GM19240 (cell line): ENCODE measurements around the gene HMBS.
A peak's percentile ranks its signal among the peaks of the same experiment; 100 is the strongest.
"Not testable (repeated sequence)": the region's sequence is repeated elsewhere in the genome, so short reads cannot be mapped to it uniquely, and the experiment has no call there.

Source experiments
- DNase-seq: peaks from one replicate; pipeline ENCODE4 v3.0.0; 2011; ENCODE audit warnings: low spot score; ENCODE audit not compliant: insufficient read length

Gene HMBS

GRCh38 chr11:119084663-119085436 is at the start of gene HMBS:
Gene HMBS, plus strand, starts transcription at chr11:119084881. Its CDS starts 153 bp downstream, at chr11:119085034.
- peak; percentile 90 for DNase-seq

- no peak for DNase-seq
Observed at GRCh38 chr11:119038884-119039283, 45.8 kb upstream of the HMBS start.

- not testable (repeated sequence) for DNase-seq
Observed at GRCh38 chr11:119039471-119039870, 45.2 kb upstream of the HMBS start.

GRCh38 chr11:119041821-119042514 is 42.7 kb upstream of the HMBS start:
- no peak for DNase-seq

- no peak for DNase-seq
Observed at GRCh38 chr11:119042927-119043326, 41.8 kb upstream of the HMBS start.

GRCh38 chr11:119044708-119045107 is 40.0 kb upstream of the HMBS start:
- no peak for DNase-seq

- no peak for DNase-seq
Observed at GRCh38 chr11:119046489-119046888, 38.2 kb upstream of the HMBS start.

GRCh38 chr11:119047205-119047604 is 37.5 kb upstream of the HMBS start:
- DNase-seq = no peak

- no peak for DNase-seq
Observed at GRCh38 chr11:119048644-119049043, 36.0 kb upstream of the HMBS start.

- DNase-seq = no peak
Observed at GRCh38 chr11:119049081-119049480, 35.6 kb upstream of the HMBS start.

- DNase-seq = no peak
Observed at GRCh38 chr11:119051440-119052162, 33.1 kb upstream of the HMBS start.

GRCh38 chr11:119052163-119052814 is 32.4 kb upstream of the HMBS start:
- DNase-seq = no peak

- DNase-seq = no peak
Observed at GRCh38 chr11:119054418-119054817, 30.3 kb upstream of the HMBS start.

- no peak for DNase-seq
Observed at GRCh38 chr11:119055901-119056300, 28.8 kb upstream of the HMBS start.

- DNase-seq = peak; percentile 35
Observed at GRCh38 chr11:119056421-119056999, 28.2 kb upstream of the HMBS start.

GRCh38 chr11:119057000-119057769 is 27.5 kb upstream of the HMBS start, which contains the start of gene HYOU1:
Gene HYOU1, minus strand, starts transcription at chr11:119057205. Its CDS starts 1,045 bp downstream, at chr11:119056160.
- DNase-seq = peak; percentile 99

- DNase-seq = not testable (repeated sequence)
Observed at GRCh38 chr11:119059128-119059527, 25.6 kb upstream of the HMBS start.

GRCh38 chr11:119061256-119061655 is 23.4 kb upstream of the HMBS start:
- no peak for DNase-seq

GRCh38 chr11:119062779-119063178 is 21.9 kb upstream of the HMBS start:
- no peak for DNase-seq

- peak; percentile 51 for DNase-seq
Observed at GRCh38 chr11:119065369-119065768, 19.3 kb upstream of the HMBS start.
